Liver (tissue), 9 donors: ENCODE results near the gene SMAP2. TPM values are rescaled to one million over a fixed set of nuclear protein-coding genes. Genes with fewer than 3 reads are reported as not detected.

Experiments used
- DNase-seq: peaks from one replicate; pipeline ENCODE4 v3.0.0-alpha.2; 2017; ENCODE audit warnings: low spot score
- H3K27ac ChIP-seq, 2 donors: one replicate each; pipeline ENCODE4 v1.7.0; 2013; ENCODE audit warnings: inconsistent platforms in 2 of 2, low read length in 2 of 2, control low read depth in 1 of 2, low read depth in 1 of 2, mild to moderate bottlenecking in 1 of 2
- H3K27me3 ChIP-seq, 4 donors: one replicate each; pipeline versions ENCODE4 v1.6.1 to v1.7.0; 2013; ENCODE audit warnings: low read length in 3 of 4, inconsistent platforms in 1 of 4, mild to moderate bottlenecking in 1 of 4, moderate library complexity in 1 of 4; ENCODE audit not compliant: control insufficient read depth in 4 of 4, insufficient read depth in 4 of 4
- H3K36me3 ChIP-seq, 4 donors: one replicate each; pipeline versions ENCODE4 v1.6.1 to v1.7.0; 2013; ENCODE audit warnings: low read length in 3 of 4, mild to moderate bottlenecking in 3 of 4, low read depth in 1 of 4, moderate library complexity in 1 of 4; ENCODE audit not compliant: control insufficient read depth in 4 of 4, insufficient read depth in 3 of 4
- H3K4me1 ChIP-seq, 4 donors: one replicate each; pipeline versions ENCODE4 v1.6.1 to v1.7.0; 2013; ENCODE audit warnings: low read length in 3 of 4, mild to moderate bottlenecking in 3 of 4, moderate library complexity in 1 of 4; ENCODE audit not compliant: control insufficient read depth in 4 of 4, insufficient read depth in 4 of 4
- H3K4me3 ChIP-seq, 3 donors: one replicate each; pipeline versions ENCODE4 v1.6.1 to v1.7.0; 2013; ENCODE audit warnings: low read length in 3 of 3, control low read depth in 1 of 3, low read depth in 1 of 3, mild to moderate bottlenecking in 1 of 3
- H3K9ac ChIP-seq, 2 donors: one replicate each; pipeline ENCODE4 v1.7.0; 2013; ENCODE audit warnings: low read length in 2 of 2, mild to moderate bottlenecking in 2 of 2, moderate library complexity in 2 of 2, control low read depth in 1 of 2, low read depth in 1 of 2
- H3K9me3 ChIP-seq, 4 donors: one replicate each; pipeline versions ENCODE4 v1.6.1 to v1.7.0; 2013; ENCODE audit warnings: low read length in 3 of 4; ENCODE audit not compliant: control insufficient read depth in 4 of 4
- CTCF ChIP-seq: fragments of 150-350 bp; IDR thresholded peaks from 2 replicates; pipeline ENCODE4 v1.5.1; 2017; ENCODE audit warnings: improper control_type of control experiment, low read depth, low read length; ENCODE audit not compliant: missing input control
- EGR1 ChIP-seq, 2 donors: IDR thresholded peaks; 2 replicates each; pipeline ENCODE4 v1.6.1; 2016 to 2018; ENCODE audit warnings: antibody characterized with exemption in 2 of 2, low read depth in 2 of 2
- FOXA1 ChIP-seq: IDR thresholded peaks from 2 replicates; pipeline ENCODE4 v1.6.1; 2016; ENCODE audit warnings: antibody characterized with exemption
- FOXA2 ChIP-seq: IDR thresholded peaks from 2 replicates; pipeline ENCODE4 v1.6.1; 2016; ENCODE audit warnings: antibody characterized with exemption
- GABPA ChIP-seq, 2 donors: IDR thresholded peaks in 1 of 2; conservative IDR thresholded peaks in 1 of 2; 2 replicates each; pipeline ENCODE4 v1.6.1; 2016; ENCODE audit warnings: antibody characterized with exemption in 2 of 2, mild to moderate bottlenecking in 1 of 2, moderate library complexity in 1 of 2
- HNF4A ChIP-seq, 2 donors: conservative IDR thresholded peaks; 2 replicates each; pipeline ENCODE4 v1.6.1; 2016; ENCODE audit warnings: antibody characterized with exemption in 2 of 2, mild to moderate bottlenecking in 2 of 2
- HNF4G ChIP-seq: IDR thresholded peaks from 2 replicates; pipeline ENCODE4 v1.6.1; 2016; ENCODE audit warnings: antibody characterized with exemption
- RAD21 ChIP-seq, 2 donors: IDR thresholded peaks; 2 replicates each; pipeline ENCODE4 v1.6.1; 2016; ENCODE audit warnings: antibody characterized with exemption in 2 of 2, mild to moderate bottlenecking in 2 of 2
- REST ChIP-seq: IDR thresholded peaks from 2 replicates; pipeline ENCODE4 v1.6.1; 2016; ENCODE audit warnings: antibody characterized with exemption, mild to moderate bottlenecking
- SP1 ChIP-seq: IDR thresholded peaks from 2 replicates; pipeline ENCODE4 v1.6.1; 2018; ENCODE audit warnings: antibody characterized with exemption, mild to moderate bottlenecking
- TAF1 ChIP-seq: conservative IDR thresholded peaks from 2 replicates; pipeline ENCODE4 v1.6.1; 2016; ENCODE audit warnings: antibody characterized with exemption, mild to moderate bottlenecking
- ZBTB33 ChIP-seq: IDR thresholded peaks from 2 replicates; pipeline ENCODE4 v1.6.1; 2016; ENCODE audit warnings: antibody characterized with exemption
- WGBS: extraction: QIAGEN DNeasy Blood & Tissue Kit; methylation state at CpG from one replicate; pipeline ENCODE4 v1.1.7; 2013; 5-methylcytosine and 5-hydroxymethylcytosine counted together
- polyA plus RNA-seq, 2 donors: library from polyadenylated mRNA; stranded (reverse) in 1 of 2; unstranded in 1 of 2; fragments of 200-250 nt in 1 of 2; fragments of >200 nt in 1 of 2; fragmentation: Nextera tagmentation in 1 of 2; extraction: Ambion mirVana in 1 of 2; gene quantifications; one replicate each; pipeline versions ENCODE4 v1.2.1 to v1.2.3, GENCODE V29; 2013 to 2015
- total RNA-seq, 2 donors: library from RNA; depleted of rRNA; stranded (reverse); fragments of >200 nt; gene quantifications; one replicate each; pipeline ENCODE4 v1.2.3, GENCODE V29; 2014
- donor health status: healthy.
- donor health status: healthy.
- donor health status: healthy.
- donor health status: healthy.
- donor health status: healthy.

The SMAP2 gene
- total and polyA plus RNA-seq, 4 donors, result 20.0 to 36.8 (median 29.8) TPM

GRCh38 chr1:40421431-40422384, 48.2 kb downstream of the SMAP2 start (continued):
- TF ChIP-seq ZBTB33 (peak; percentile 81), TAF1 (no peak), RAD21 (IDR thresholded peaks at IDR 0.05) (peak; percentile 52 to 55), FOXA2 (peak; percentile 54)

- peak overlapping the region; percentile 40 to 73 for H3K27ac ChIP-seq
These were observed 49.2 kb downstream of the SMAP2 start for GRCh38 chr1:40422630-40423263.

More at GRCh38 chr1:40422630-40423263, 49.2 kb downstream of the SMAP2 start:
- H3K4me3 ChIP-seq, result no peak overlapping the region
- 92% methylated on average over 11 of the region's 11 CpGs for WGBS
- no peak for TF ChIP-seq GABPA (IDR thresholded peaks at IDR 0.05 in 1 of 2, conservative IDR thresholded peaks at IDR 0.05 in 1 of 2)
- no peak for TF ChIP-seq EGR1 (IDR thresholded peaks at IDR 0.05; ENCODE audit: low read depth in 2 of 2)
- TF ChIP-seq RAD21 (IDR thresholded peaks at IDR 0.05), result no peak
- no peak for TF ChIP-seq TAF1
- no peak for TF ChIP-seq HNF4G
- TF ChIP-seq CTCF, result no peak
- no peak for TF ChIP-seq HNF4A (conservative IDR thresholded peaks at IDR 0.05)
- TF ChIP-seq REST, result no peak
- TF ChIP-seq FOXA1, result no peak
- no peak for TF ChIP-seq SP1
- peaks cover 3 to 22% (median 16%) of the 10 kb centered on the region in 4 donors for H3K4me1 ChIP-seq
- peaks cover 2 to 21% (median 11%) of the 10 kb centered on the region in 4 donors for H3K36me3 ChIP-seq
- no peak overlapping the region for H3K9ac ChIP-seq
- no peaks in the 10 kb centered on the region for H3K27me3 ChIP-seq
- no peak for DNase-seq
- H3K9me3 ChIP-seq, result no peaks in the 10 kb centered on the region
